Ishikawa (cell line): Measurements from ENCODE around the gene UNC5C.

Source experiments
- EGR1 ChIP-seq: IDR thresholded peaks from 2 replicates; pipeline ENCODE4 v1.6.1; 2012
- EP300 ChIP-seq: IDR thresholded peaks from 2 replicates; pipeline ENCODE4 v1.6.1; 2012; ENCODE audit warnings: borderline replicate concordance
- FOXM1 ChIP-seq: IDR thresholded peaks from 2 replicates; pipeline ENCODE4 v1.6.1; 2012; ENCODE audit warnings: low read depth, borderline replicate concordance
- NFIC ChIP-seq: IDR thresholded peaks from 2 replicates; pipeline ENCODE4 v1.6.1; 2012
- TAF1 ChIP-seq: IDR thresholded peaks from 2 replicates; pipeline ENCODE4 v1.6.1; 2012; ENCODE audit warnings: low read depth, mild to moderate bottlenecking
- TF ChIP-seq, protein P1 (sequence below): IDR thresholded peaks from 2 replicates; pipeline ENCODE4 v1.6.1; 2012; ENCODE audit warnings: low read depth, mild to moderate bottlenecking
- TF ChIP-seq, protein P2 (sequence below): IDR thresholded peaks from 2 replicates; pipeline ENCODE4 v1.6.1; 2012
- TF ChIP-seq, protein P3 (sequence below): IDR thresholded peaks from 2 replicates; pipeline ENCODE4 v1.6.1; 2012

DNA sequence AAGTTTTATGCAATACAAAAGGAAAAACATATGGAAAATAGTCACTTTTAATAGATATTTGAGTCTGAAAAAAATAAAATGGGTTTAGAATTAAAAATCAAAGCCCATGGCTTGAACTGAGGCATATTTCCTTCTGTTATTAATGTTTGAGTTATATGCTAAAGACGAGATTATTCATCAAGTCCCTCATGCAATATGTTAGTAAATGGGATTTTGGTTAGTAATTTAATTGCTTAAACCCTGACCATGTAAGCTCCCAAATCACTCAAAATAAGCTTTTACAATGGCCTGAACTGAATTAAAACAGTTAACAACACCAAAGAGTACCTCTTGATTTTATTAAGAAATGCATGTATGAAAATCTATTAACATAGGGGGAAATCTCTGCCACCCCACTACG, 12.1 kb downstream of the UNC5C start:
- TF ChIP-seq, protein P1, sequence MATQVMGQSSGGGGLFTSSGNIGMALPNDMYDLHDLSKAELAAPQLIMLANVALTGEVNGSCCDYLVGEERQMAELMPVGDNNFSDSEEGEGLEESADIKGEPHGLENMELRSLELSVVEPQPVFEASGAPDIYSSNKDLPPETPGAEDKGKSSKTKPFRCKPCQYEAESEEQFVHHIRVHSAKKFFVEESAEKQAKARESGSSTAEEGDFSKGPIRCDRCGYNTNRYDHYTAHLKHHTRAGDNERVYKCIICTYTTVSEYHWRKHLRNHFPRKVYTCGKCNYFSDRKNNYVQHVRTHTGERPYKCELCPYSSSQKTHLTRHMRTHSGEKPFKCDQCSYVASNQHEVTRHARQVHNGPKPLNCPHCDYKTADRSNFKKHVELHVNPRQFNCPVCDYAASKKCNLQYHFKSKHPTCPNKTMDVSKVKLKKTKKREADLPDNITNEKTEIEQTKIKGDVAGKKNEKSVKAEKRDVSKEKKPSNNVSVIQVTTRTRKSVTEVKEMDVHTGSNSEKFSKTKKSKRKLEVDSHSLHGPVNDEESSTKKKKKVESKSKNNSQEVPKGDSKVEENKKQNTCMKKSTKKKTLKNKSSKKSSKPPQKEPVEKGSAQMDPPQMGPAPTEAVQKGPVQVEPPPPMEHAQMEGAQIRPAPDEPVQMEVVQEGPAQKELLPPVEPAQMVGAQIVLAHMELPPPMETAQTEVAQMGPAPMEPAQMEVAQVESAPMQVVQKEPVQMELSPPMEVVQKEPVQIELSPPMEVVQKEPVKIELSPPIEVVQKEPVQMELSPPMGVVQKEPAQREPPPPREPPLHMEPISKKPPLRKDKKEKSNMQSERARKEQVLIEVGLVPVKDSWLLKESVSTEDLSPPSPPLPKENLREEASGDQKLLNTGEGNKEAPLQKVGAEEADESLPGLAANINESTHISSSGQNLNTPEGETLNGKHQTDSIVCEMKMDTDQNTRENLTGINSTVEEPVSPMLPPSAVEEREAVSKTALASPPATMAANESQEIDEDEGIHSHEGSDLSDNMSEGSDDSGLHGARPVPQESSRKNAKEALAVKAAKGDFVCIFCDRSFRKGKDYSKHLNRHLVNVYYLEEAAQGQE = no peak
- TF ChIP-seq TAF1 (no peak), EP300 (no peak), EGR1 (no peak), NFIC (no peak), FOXM1 (no peak)
- TF ChIP-seq, protein P2, sequence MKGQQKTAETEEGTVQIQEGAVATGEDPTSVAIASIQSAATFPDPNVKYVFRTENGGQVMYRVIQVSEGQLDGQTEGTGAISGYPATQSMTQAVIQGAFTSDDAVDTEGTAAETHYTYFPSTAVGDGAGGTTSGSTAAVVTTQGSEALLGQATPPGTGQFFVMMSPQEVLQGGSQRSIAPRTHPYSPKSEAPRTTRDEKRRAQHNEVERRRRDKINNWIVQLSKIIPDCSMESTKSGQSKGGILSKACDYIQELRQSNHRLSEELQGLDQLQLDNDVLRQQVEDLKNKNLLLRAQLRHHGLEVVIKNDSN = no peak
- TF ChIP-seq, protein P3, sequence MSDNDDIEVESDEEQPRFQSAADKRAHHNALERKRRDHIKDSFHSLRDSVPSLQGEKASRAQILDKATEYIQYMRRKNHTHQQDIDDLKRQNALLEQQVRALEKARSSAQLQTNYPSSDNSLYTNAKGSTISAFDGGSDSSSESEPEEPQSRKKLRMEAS = no peak
